Activated naive CD4-positive, alpha-beta T cell treated with anti-CD3 and anti-CD28 coated beads for 36 hours (primary cell): ENCODE data around the gene CDK3. TPM values are rescaled to one million over a fixed set of nuclear protein-coding genes. Genes with fewer than 3 reads are reported as not detected.

Experiments used
- CTCF ChIA-PET: fragments of 350-600 bp; sonication (Branson Sonifier 250); formaldehyde crosslinking; loops from one replicate; lab custom pipeline; 2021; ENCODE audit warnings: antibody characterized with exemption; lab: Charles Lee
- DNase-seq: peaks from one replicate; pipeline ENCODE4 v3.0.0-alpha.2; 2020
- H3K27ac Mint-ChIP-seq: one replicate; pipeline ENCODE4 v1.8.0; 2021; ENCODE audit warnings: mild to moderate bottlenecking, mixed read lengths
- H3K27me3 Mint-ChIP-seq: one replicate; pipeline ENCODE4 v1.8.0; 2021; ENCODE audit warnings: low read depth, mixed read lengths
- H3K36me3 Mint-ChIP-seq: one replicate; pipeline ENCODE4 v1.8.0; 2021; ENCODE audit warnings: low read depth, mixed read lengths
- H3K4me1 Mint-ChIP-seq: one replicate; pipeline ENCODE4 v1.8.0; 2021; ENCODE audit warnings: low read depth, mixed read lengths
- H3K4me3 Mint-ChIP-seq: one replicate; pipeline ENCODE4 v1.8.0; 2021; ENCODE audit warnings: mild to moderate bottlenecking, moderate library complexity, mixed read lengths
- H3K9me3 Mint-ChIP-seq: one replicate; pipeline ENCODE4 v1.8.0; 2021; ENCODE audit warnings: mixed read lengths
- intact Hi-C: fragments of 100-400 bp; cut with micrococcal nuclease; formaldehyde crosslinking; loops from one replicate; pipeline ENCODE4 v1.15.1; 2023
- total RNA-seq, 2 experiments: library from RNA; stranded (reverse); gene quantifications; one replicate each; pipeline ENCODE4 v1.2.3, GENCODE V29; 2021

Gene CDK3
- total RNA-seq, 2 experiments from 2014 or later: 3.1 to 5.0 TPM

DNA sequence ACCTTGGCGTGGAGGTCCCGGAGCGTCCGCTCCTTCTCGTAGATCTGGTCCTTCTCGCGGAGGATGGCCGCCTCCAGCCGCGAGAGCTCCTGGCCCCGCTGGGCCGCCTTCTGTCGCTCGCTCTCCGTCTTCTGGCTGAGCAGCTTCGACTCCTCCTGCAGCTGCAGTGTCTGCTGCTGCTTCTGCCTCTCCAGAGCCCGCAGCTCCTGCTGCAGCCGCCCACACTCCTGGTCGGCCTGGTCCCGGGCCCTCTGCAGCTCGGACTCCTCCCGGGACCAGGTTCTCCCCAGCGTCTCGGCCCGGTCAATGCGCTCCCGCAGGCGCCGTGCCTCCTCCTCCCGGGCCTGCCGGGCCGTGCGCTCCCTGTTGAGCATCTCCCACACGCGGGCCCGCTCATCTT is 7.6 kb downstream of the CDK3 start:
- H3K4me3 Mint-ChIP-seq: no peak overlapping the region
- no peaks in the 10 kb centered on the region for H3K36me3 Mint-ChIP-seq
- H3K9me3 Mint-ChIP-seq: no peaks in the 10 kb centered on the region
- CTCF ChIA-PET: interaction anchor here (0.7 to 11.7 kb wide), 7 partner anchors 7 to 266 kb away, joined by 3 to 124 read pairs (median 4); partner anchors contain the start of genes CDK3 and MRPL38
- H3K4me1 Mint-ChIP-seq: no peaks in the 10 kb centered on the region
- no peak overlapping the region for H3K27ac Mint-ChIP-seq
- no peaks in the 10 kb centered on the region for H3K27me3 Mint-ChIP-seq
- DNase-seq: no peak
- intact Hi-C loops: loop anchor here (10.0 kb wide), 1 partner anchor 253 kb away; no protein-coding TSS in a partner anchor

- Mint-ChIP-seq H3K27me3 (no peaks in the 10 kb centered on the region), H3K27ac (no peak overlapping the region), H3K36me3 (no peaks in the 10 kb centered on the region), H3K9me3 (no peaks in the 10 kb centered on the region), H3K4me1 (peaks cover under 1% of the 10 kb centered on the region), H3K4me3 (no peak overlapping the region)
- no peak for DNase-seq
- CTCF ChIA-PET: interaction anchor here (0.6 to 11.7 kb wide), 6 partner anchors 8 to 265 kb away, joined by 3 to 124 read pairs (median 4); partner anchors contain the start of genes CDK3 and MRPL38
- intact Hi-C loops: loop anchor here (10.0 kb wide), 1 partner anchor 254 kb away; no protein-coding TSS in a partner anchor
These were observed 8.2 kb downstream of the CDK3 start for GRCh38 chr17:76008630-76009425.

DNA sequence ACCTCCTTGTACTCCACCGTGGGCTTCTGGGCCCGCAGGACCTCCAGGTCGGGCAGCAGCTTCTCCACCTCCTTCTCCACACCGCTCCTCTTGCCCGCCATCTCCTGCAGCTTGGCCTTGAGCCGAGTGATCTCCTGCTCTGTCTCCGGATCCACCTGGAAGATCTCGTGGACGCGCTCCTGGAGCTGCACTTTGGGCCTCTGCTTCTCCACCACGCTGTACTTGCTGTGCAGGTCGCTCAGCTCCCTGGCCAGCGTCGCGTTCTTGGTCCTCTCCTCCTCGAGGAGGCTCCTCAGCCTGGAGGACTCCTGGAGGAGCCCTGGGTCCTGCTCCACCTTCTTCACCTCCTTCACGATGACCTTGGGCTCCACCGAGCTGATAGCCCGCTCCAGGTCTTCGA is 8.8 kb downstream of the CDK3 start:
- H3K4me3 Mint-ChIP-seq: no peak overlapping the region
- H3K9me3 Mint-ChIP-seq: no peaks in the 10 kb centered on the region
- H3K27me3 Mint-ChIP-seq: no peaks in the 10 kb centered on the region
- CTCF ChIA-PET: interaction anchor here (0.5 to 11.7 kb wide), 7 partner anchors 9 to 388 kb away, joined by 3 to 124 read pairs (median 4); partner anchors contain the start of genes CDK3 and MRPL38
- H3K4me1 Mint-ChIP-seq: peaks cover 5% of the 10 kb centered on the region
- DNase-seq: no peak
- no peak overlapping the region for H3K27ac Mint-ChIP-seq
- H3K36me3 Mint-ChIP-seq: no peaks in the 10 kb centered on the region
- intact Hi-C loops: loop anchor here (10.0 kb wide), 1 partner anchor 255 kb away; no protein-coding TSS in a partner anchor

GRCh38 chr17:76009969-76010661 is 9.5 kb downstream of the CDK3 start:
- CTCF ChIA-PET: interaction anchor here (0.5 to 11.7 kb wide), 7 partner anchors 9 to 388 kb away, joined by 3 to 124 read pairs (median 4); partner anchors contain the start of genes CDK3 and MRPL38
- DNase-seq: no peak
- Mint-ChIP-seq H3K27me3 (no peaks in the 10 kb centered on the region), H3K27ac (no peak overlapping the region), H3K36me3 (no peaks in the 10 kb centered on the region), H3K4me1 (peaks cover 5% of the 10 kb centered on the region), H3K4me3 (no peak overlapping the region), H3K9me3 (no peaks in the 10 kb centered on the region)
- intact Hi-C loops: loop anchor here (10.0 kb wide), 1 partner anchor 255 kb away; no protein-coding TSS in a partner anchor

GRCh38 chr17:76011951-76012350 is 11.3 kb downstream of the CDK3 start:
- H3K36me3 Mint-ChIP-seq: no peaks in the 10 kb centered on the region
- H3K27me3 Mint-ChIP-seq: no peaks in the 10 kb centered on the region
- no peak for DNase-seq
- H3K9me3 Mint-ChIP-seq: no peaks in the 10 kb centered on the region
- intact Hi-C loops: no loop called here
- H3K4me1 Mint-ChIP-seq: peaks cover 5% of the 10 kb centered on the region
- CTCF ChIA-PET: interaction anchor here (1.2 to 11.7 kb wide), 2 partner anchors 11 to 385 kb away, joined by 4 to 124 read pairs; partner anchors contain the start of gene CDK3
- no peak overlapping the region for H3K27ac Mint-ChIP-seq
- no peak overlapping the region for H3K4me3 Mint-ChIP-seq

DNA sequence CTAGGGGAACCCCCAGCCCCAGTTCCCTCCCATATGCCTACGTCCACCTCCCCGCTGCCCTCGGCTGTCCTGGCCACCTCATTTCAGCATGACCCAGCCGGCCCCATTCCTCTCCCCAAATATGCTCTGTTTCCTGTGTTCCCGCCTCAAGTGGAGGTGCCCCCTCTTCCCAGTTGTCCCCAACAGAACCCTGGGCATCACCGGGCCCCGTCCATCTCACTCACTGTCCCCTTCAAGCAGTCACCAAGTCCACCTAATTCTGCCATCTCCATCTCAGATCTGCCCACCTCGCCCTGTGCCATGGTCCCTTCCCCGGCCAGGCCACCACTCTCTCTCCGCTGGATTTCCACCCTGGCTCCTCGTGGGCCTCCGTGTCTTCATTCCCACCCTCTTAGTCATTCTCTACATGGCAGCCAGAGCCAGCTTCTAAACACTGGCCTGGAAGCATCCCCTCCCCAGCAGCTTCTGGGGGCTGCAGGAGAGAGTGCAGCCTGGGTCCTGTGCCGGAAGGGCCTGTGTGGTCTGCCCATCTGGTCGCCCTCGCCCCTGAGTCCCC is 12.8 kb downstream of the CDK3 start:
- no peaks in the 10 kb centered on the region for H3K36me3 Mint-ChIP-seq
- no peaks in the 10 kb centered on the region for H3K27me3 Mint-ChIP-seq
- no peaks in the 10 kb centered on the region for H3K9me3 Mint-ChIP-seq
- H3K4me1 Mint-ChIP-seq: peaks cover 5% of the 10 kb centered on the region
- no peak overlapping the region for H3K4me3 Mint-ChIP-seq
- H3K27ac Mint-ChIP-seq: no peak overlapping the region
- CTCF ChIA-PET: interaction anchor here (0.6 to 11.7 kb wide), 49 partner anchors 10 to 385 kb away, joined by 3 to 124 read pairs (median 5); partner anchors contain the start of genes CDK3, EVPL, EXOC7 and FOXJ1
- no peak for DNase-seq
- intact Hi-C loops: no loop called here

- Mint-ChIP-seq H3K36me3 (no peaks in the 10 kb centered on the region), H3K4me1 (peaks cover 5% of the 10 kb centered on the region), H3K4me3 (no peak overlapping the region), H3K9me3 (no peaks in the 10 kb centered on the region), H3K27ac (no peak overlapping the region), H3K27me3 (no peaks in the 10 kb centered on the region)
- intact Hi-C loops: loop anchor here (1.0 kb wide), 5 partner anchors 61 to 285 kb away; partner anchors contain the start of gene EXOC7
- CTCF ChIA-PET: interaction anchor here (0.5 to 11.7 kb wide), 63 partner anchors 9 to 509 kb away, joined by 3 to 124 read pairs (median 4); partner anchors contain the start of genes CDK3, EVPL, EXOC7 and FOXJ1
- DNase-seq: peak; percentile 84
These were observed 13.7 kb downstream of the CDK3 start for GRCh38 chr17:76014100-76014924.

GRCh38 chr17:76014925-76015261 is 14.2 kb downstream of the CDK3 start:
- CTCF ChIA-PET: interaction anchor here (0.7 to 11.7 kb wide), 44 partner anchors 13 to 508 kb away, joined by 3 to 124 read pairs (median 5); partner anchors contain the start of genes CDK3, EVPL, EXOC7 and FOXJ1
- no peaks in the 10 kb centered on the region for H3K36me3 Mint-ChIP-seq
- no peaks in the 10 kb centered on the region for H3K9me3 Mint-ChIP-seq
- intact Hi-C loops: loop anchor here (1.0 kb wide), 5 partner anchors 60 to 284 kb away; partner anchors contain the start of gene EXOC7
- H3K27ac Mint-ChIP-seq: no peak overlapping the region
- H3K4me3 Mint-ChIP-seq: no peak overlapping the region
- DNase-seq: no peak
- H3K27me3 Mint-ChIP-seq: no peaks in the 10 kb centered on the region
- peaks cover 5% of the 10 kb centered on the region for H3K4me1 Mint-ChIP-seq

GRCh38 chr17:76017481-76018339 is 17.1 kb downstream of the CDK3 start:
- Mint-ChIP-seq H3K4me1 (peaks cover 5% of the 10 kb centered on the region), H3K27ac (no peak overlapping the region), H3K27me3 (no peaks in the 10 kb centered on the region), H3K4me3 (no peak overlapping the region), H3K36me3 (no peaks in the 10 kb centered on the region), H3K9me3 (no peaks in the 10 kb centered on the region)
- DNase-seq: no peak
- intact Hi-C loops: no loop called here
- CTCF ChIA-PET: interaction anchor here (1.0 to 11.7 kb wide), 5 partner anchors 11 to 281 kb away, joined by 3 to 124 read pairs (median 5); partner anchors contain the start of gene CDK3

GRCh38 chr17:76018340-76018680 is 17.7 kb downstream of the CDK3 start:
- H3K27me3 Mint-ChIP-seq: no peaks in the 10 kb centered on the region
- CTCF ChIA-PET: interaction anchor here (5.6 to 11.7 kb wide), 2 partner anchors 17 to 280 kb away, joined by 31 to 124 read pairs; partner anchors contain the start of gene CDK3
- peaks cover 5% of the 10 kb centered on the region for H3K4me1 Mint-ChIP-seq
- no peaks in the 10 kb centered on the region for H3K9me3 Mint-ChIP-seq
- no peak for DNase-seq
- no peak overlapping the region for H3K4me3 Mint-ChIP-seq
- intact Hi-C loops: no loop called here
- H3K36me3 Mint-ChIP-seq: no peaks in the 10 kb centered on the region
- no peak overlapping the region for H3K27ac Mint-ChIP-seq
